HG02642 (cell line): ENCODE data around the gene HS3ST3A1.

ENCODE experiments used
- ATAC-seq: cut with Tn5 transposase; IDR thresholded peaks from one replicate; pipeline ENCODE4 v1.9.1; 2021; ENCODE audit warnings: mild to moderate bottlenecking; ENCODE audit not compliant: unreplicated experiment, poor library complexity

HS3ST3A1 gene

GRCh38 chr17:13599168-13599577 is 2.6 kb downstream of the HS3ST3A1 start:
- ATAC-seq: no peak

- ATAC-seq: no peak
Observed at GRCh38 chr17:13598353-13599167, 3.2 kb downstream of the HS3ST3A1 start.

- no peak for ATAC-seq
Observed at GRCh38 chr17:13597723-13598347, 3.9 kb downstream of the HS3ST3A1 start.

GRCh38 chr17:13596241-13596923 is 5.3 kb downstream of the HS3ST3A1 start:
- ATAC-seq: no peak

GRCh38 chr17:13595599-13595899 is 6.2 kb downstream of the HS3ST3A1 start:
- ATAC-seq: no peak

GRCh38 chr17:13594762-13595598 is 6.7 kb downstream of the HS3ST3A1 start:
- no peak for ATAC-seq

DNA sequence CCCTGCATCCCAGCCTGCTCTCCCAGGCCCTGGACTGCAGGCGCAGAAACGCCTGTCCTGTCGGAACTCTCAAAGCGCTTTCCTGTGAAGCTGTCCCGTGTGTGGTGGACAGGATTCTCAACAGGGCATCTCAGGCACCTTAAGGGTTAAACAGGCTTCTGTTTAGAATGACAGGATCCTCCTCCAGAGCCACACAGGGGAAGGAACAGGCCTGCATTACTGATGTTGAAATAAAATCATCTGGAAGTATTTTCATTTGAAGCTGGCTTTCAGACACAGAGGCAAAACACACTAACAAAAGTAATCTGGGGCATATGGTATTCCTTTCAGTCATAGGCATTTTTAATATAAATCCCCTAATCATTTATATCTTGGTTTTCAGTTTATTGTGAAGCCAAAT is 7.4 kb downstream of the HS3ST3A1 start:
- ATAC-seq: no peak

DNA sequence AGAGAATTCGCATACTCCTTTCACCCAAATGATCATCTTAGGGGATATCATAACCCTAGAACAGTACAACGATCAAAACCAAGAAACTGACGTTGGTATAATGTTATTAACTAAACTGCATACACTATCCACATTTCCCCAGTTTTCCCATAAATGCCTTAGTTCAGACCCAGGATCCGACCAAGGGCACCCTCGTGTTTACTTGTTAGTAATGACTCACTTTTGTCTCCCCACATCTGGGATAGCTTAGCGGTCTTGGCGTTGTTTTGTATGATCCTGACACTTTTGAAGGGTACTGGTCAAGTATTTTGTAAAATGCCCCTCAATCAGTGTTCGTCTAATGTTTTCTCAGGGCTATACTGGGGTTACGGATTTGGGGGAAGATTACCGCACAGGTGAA is 8.0 kb downstream of the HS3ST3A1 start:
- ATAC-seq: no peak

GRCh38 chr17:13593021-13593751 is 8.5 kb downstream of the HS3ST3A1 start:
- no peak for ATAC-seq

GRCh38 chr17:13592427-13592826 is 9.3 kb downstream of the HS3ST3A1 start:
- ATAC-seq: no peak

GRCh38 chr17:13590441-13590840 is 11.3 kb downstream of the HS3ST3A1 start:
- ATAC-seq: no peak

DNA sequence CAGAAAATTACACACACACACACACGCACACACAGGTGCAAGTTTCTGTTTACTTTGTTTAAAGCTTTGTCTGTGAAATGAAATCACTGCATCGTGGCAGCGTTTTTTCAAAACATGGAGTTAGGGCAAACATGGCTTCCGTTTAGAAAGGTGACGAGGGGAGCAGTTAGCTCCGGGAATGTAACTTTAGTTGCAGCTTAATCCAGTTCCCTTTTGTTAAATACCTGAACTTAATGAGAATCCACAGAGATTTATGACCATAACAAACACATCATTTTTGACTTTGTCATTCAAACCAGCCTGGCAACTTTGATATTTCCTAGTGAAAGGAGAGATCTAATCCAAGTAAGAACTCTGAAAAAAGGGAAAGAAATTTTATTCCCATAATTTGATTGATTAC is 12.1 kb downstream of the HS3ST3A1 start:
- ATAC-seq: no peak

DNA sequence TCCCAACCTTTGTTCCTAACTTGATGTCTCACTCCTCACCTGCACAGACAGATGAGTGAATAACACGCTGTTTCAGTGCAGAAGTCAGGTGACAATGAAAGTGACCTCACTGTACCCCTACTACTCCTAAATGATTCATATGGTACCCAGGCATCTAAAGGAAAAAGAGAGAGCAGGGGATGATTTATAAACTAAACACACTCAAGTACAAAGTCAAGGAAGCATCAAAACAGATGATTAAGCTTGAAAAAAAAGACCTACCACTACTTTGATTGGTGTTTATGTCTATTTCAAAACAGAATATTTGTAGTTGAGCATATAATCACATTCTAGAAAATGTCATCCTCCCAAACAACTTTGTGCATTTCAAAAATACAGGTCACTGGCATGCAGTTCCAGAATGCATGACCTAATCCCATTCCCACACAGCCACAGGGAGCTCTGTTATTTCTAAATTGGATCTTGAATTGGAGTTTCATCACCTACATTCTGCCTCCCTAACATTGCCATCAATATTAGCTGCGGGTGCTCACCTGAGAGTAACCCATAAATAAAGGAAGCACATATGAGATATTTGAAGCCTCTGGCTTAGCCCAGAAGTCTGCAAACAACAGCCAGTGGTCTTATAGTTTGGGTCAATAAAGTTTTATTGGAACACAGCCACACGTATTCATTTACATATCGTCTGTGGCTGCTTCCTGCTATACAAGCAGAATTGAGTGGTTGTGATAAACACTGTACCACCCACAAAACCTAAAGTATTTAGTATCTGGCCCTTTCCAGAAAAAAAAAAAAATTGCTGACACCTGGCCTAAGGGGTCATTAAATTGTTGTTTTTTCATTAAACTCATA is 14.0 kb downstream of the HS3ST3A1 start:
- no peak for ATAC-seq

DNA sequence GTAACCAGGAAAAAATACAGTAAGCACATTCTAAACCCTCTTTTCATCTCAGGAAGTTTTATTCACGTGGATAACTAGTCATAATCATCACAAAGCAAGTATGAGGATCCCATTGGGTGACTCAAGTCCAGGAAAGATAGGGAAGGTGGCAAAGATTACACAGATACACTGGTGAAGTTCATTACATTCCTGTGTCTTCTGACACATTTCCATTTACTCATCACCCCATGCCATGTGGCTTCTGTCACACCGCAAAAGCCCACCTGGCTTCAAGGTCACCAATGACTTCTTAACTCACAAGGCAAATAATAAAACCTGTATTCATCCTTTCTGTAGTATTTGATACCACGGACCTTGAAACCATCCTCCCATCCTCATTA is 17.0 kb downstream of the HS3ST3A1 start:
- ATAC-seq: no peak

DNA sequence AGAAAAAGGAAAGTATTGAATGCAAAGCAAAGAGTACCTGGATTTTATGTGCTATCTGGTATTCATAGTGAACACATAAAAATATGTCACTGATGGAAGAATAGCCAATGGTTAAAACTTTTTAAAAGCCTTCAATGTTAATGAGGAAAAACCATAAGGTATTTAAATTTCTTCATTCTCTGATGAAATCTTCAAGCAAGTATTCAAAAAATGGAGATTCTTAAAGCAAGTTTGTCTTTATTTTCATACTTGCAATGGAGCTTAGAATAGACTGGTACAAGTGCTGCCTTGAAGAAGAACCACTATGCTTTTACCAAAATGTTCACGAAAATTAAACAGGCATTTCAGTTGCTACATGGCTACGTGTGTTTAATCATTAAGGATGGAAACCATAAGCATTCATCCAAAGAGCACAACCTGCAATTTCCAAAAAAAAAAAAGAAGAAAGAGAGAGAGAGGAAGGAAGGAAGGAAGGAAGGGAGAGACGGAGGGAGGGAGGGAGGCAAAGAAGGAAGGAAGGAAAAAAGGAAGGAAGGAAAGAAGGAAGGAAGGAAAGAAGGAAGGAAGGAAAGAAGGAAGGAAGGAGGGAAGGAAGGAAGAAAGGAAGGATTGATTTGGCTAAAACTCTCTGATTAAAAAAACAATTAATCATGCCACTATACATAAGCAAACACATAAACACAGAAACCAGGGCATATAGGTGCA is 17.6 kb downstream of the HS3ST3A1 start:
- no peak for ATAC-seq

DNA sequence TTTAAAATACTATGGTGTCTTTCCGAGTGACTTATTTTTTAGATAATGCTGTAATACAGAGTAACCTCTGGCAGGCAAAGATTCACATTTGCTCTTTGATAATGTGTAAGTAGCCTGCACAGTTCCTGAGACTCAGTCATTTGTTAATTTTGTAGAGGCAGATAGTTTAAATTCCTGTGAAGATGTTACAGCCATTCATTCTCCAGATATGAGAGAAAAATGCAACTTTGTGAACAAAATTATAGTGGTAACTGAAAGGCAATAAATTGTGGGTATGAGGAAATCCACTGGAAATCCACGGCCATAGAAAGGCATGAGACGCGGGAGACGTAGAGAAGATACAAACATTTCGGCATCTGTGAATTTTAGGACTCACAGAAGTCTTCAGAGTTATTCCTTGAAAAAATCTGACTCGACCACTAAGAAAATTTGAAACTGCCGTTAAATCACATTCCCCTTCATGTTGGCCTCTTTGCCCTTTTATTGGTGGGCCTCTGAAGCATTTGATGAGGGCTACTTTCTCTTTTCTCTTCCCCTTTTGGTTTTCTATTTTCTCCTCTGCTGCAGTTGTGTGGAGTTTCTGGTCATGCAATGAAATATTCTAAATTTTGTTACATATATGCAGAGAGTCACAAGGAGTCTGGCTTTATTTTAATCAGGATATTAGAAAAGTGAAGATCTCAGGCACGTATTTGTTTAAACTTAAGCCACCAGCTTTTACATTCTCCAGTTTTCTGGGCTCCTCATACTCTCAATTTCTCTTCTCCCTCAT is 18.8 kb downstream of the HS3ST3A1 start:
- ATAC-seq: no peak

DNA sequence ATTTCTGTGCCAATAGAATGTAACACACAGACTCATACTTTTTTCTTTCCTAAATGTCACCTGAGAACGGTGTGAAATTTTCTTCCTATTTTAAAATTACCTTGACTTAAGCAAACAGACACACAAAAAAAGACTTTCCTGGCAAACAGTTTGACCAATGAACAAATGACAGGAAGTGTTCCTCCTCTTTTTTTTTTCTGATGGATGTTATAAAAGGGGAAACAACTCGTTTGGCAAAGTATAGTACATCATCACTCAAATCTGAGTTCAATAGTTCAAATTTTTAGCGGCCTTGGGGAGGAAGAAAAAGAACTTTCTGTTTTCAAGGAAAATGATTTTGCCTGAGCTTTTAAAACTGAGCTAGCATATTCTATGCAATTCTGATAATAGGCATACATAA is 19.8 kb downstream of the HS3ST3A1 start:
- ATAC-seq: no peak

- ATAC-seq: no peak
Observed at GRCh38 chr17:13580790-13581189, 20.9 kb downstream of the HS3ST3A1 start.
